HepG2 (cell line): ENCODE data around the gene ADAMTS16. TPM values are rescaled to one million over a fixed set of nuclear protein-coding genes. Genes with fewer than 3 reads are reported as not detected.

ENCODE experiments used
- ATAC-seq: fragments of 200-7000 bp; cut with Tn5 transposase; 3 replicates; pipeline ENCODE4 v1.9.1; 2020; ENCODE audit warnings: mild to moderate bottlenecking, moderate library complexity
- BruUV-seq: library from RNA; stranded (reverse); fragments of 400-500 nt; replicated peaks from 2 replicates; lab custom pipeline; 2021; lab: Mats Ljungman, UMichigan
- CTCF ChIA-PET: fragments of 300-600 bp; formaldehyde crosslinking; extraction: SDS; loops from one replicate; lab custom pipeline; 2021; ENCODE audit warnings: low total read pairs, inconsistent platforms, low intra/inter-chr PET ratio; lab: Yijun Ruan, JAX
- POLR2A ChIA-PET: fragments of 350-600 bp; sonication (Branson Sonifier 250); formaldehyde crosslinking; loops from one replicate; lab custom pipeline; 2020; ENCODE audit warnings: antibody characterized with exemption, inconsistent platforms; lab: Yijun Ruan, JAX
- DNase-seq: peaks from one replicate; pipeline ENCODE4 v3.0.0-alpha.2; 2015; ENCODE audit warnings: low spot score
- FAIRE-seq: peaks from 3 replicates; lab custom pipeline; 2011; peaks lifted over from hg19 to GRCh38; lab: Jason Lieb, UNC
- H2AFZ ChIP-seq: one replicate; pipeline ENCODE4 v1.6.1; 2011; ENCODE audit warnings: low read length, inconsistent platforms
- H3K27ac ChIP-seq: fragments of 300-600 bp; 3 replicates; pipeline ENCODE4 v1.8.0; 2011; ENCODE audit warnings: mixed run types, mild to moderate bottlenecking, mixed read lengths, low read length, inconsistent platforms; ENCODE audit not compliant: insufficient read depth; ENCODE audit errors: extremely low read length
- H3K27me3 ChIP-seq, 2 experiments: fragments of 200-600 bp in 1 of 2; 2 replicates in 1 of 2; 3 replicates in 1 of 2; pipeline versions ENCODE4 v1.6.0 to v1.8.0; 2011; ENCODE audit warnings: low read length in 2 of 2, mild to moderate bottlenecking in 2 of 2, moderate library complexity in 2 of 2, inconsistent platforms in 1 of 2; ENCODE audit not compliant: insufficient read depth in 2 of 2, control insufficient read depth in 1 of 2
- H3K36me3 ChIP-seq, 2 experiments: fragments of 200-600 bp in 1 of 2; replicated peaks in 1 of 2; 2 replicates in 1 of 2; 3 replicates in 1 of 2; pipeline versions ENCODE4 v1.5.1 to v1.8.0; 2011; ENCODE audit warnings: low read length in 2 of 2, inconsistent platforms in 1 of 2; ENCODE audit not compliant: insufficient read depth in 2 of 2, control insufficient read depth in 1 of 2
- H3K4me1 ChIP-seq: 2 replicates; pipeline ENCODE4 v1.5.1; 2012; ENCODE audit warnings: low read length, inconsistent platforms; ENCODE audit not compliant: insufficient read depth
- H3K4me2 ChIP-seq: 2 replicates; pipeline ENCODE4 v1.6.0; 2011; ENCODE audit warnings: low read depth, low read length, inconsistent platforms
- H3K4me3 ChIP-seq, 3 experiments: fragments of 200-600 bp in 1 of 3; sonication (generic), shearing (Covaris generic) in 1 of 3; replicated peaks in 1 of 3; 2 replicates each; pipeline ENCODE4 v1.5.1; 2011 to 2016; ENCODE audit warnings: low read length in 3 of 3, inconsistent platforms in 2 of 3, low read depth in 2 of 3, mild to moderate bottlenecking in 2 of 3, control low read depth in 1 of 3, mixed read lengths in 1 of 3; ENCODE audit not compliant: insufficient read depth in 1 of 3
- H3K79me2 ChIP-seq: one replicate; pipeline ENCODE4 v1.6.1; 2011; ENCODE audit warnings: low read length, inconsistent platforms; ENCODE audit not compliant: insufficient read depth
- H3K9ac ChIP-seq: 2 replicates; pipeline ENCODE4 v1.6.0; 2011; ENCODE audit warnings: mild to moderate bottlenecking, low read depth, low read length, inconsistent platforms; ENCODE audit not compliant: insufficient read depth
- H3K9me3 ChIP-seq: 2 replicates; pipeline ENCODE4 v1.5.1; 2012; ENCODE audit warnings: mild to moderate bottlenecking, low read length
- H4K20me1 ChIP-seq: 2 replicates; pipeline ENCODE4 v1.6.0; 2011; ENCODE audit warnings: inconsistent platforms, mild to moderate bottlenecking, low read length, moderate library complexity; ENCODE audit not compliant: insufficient read depth
- ESRRA ChIP-seq: sonication (generic); formaldehyde crosslinking; IDR thresholded peaks from 2 replicates; pipeline ENCODE4 v1.5.1; 2020; ENCODE audit warnings: mild to moderate bottlenecking, low read depth, missing genetic modification reagents
- EZH2 ChIP-seq: conservative IDR thresholded peaks from 2 replicates; pipeline ENCODE4 v1.6.1; 2012; ENCODE audit warnings: mild to moderate bottlenecking, low read depth, low read length, moderate library complexity
- HMGA1 ChIP-seq: sonication (generic); formaldehyde crosslinking; conservative IDR thresholded peaks from 2 replicates; pipeline ENCODE4 v1.4.0; 2020; ENCODE audit warnings: missing genetic modification reagents
- MAFG ChIP-seq: sonication (generic); formaldehyde crosslinking; IDR thresholded peaks from 2 replicates; pipeline ENCODE4 v1.5.1; 2020; ENCODE audit warnings: mild to moderate bottlenecking, missing genetic modification reagents
- PLSCR1 ChIP-seq: sonication (generic); formaldehyde crosslinking; IDR thresholded peaks from 2 replicates; pipeline ENCODE4 v1.5.0; 2020; ENCODE audit warnings: missing genetic modification reagents, mild to moderate bottlenecking, borderline replicate concordance
- SETDB1 ChIP-seq: sonication (generic); formaldehyde crosslinking; IDR thresholded peaks from 2 replicates; pipeline ENCODE4 v1.5.1; 2020; ENCODE audit warnings: missing genetic modification reagents, mild to moderate bottlenecking, borderline replicate concordance
- SNAI1 ChIP-seq: sonication (generic); formaldehyde crosslinking; IDR thresholded peaks from 2 replicates; pipeline ENCODE4 v1.5.0; 2020; ENCODE audit warnings: mild to moderate bottlenecking, missing genetic modification reagents, borderline replicate concordance
- ZIK1 ChIP-seq: sonication (generic); formaldehyde crosslinking; IDR thresholded peaks from 2 replicates; pipeline ENCODE4 v1.5.0; 2020; ENCODE audit warnings: mild to moderate bottlenecking, low read depth, missing genetic modification reagents, borderline replicate concordance
- ZNF441 ChIP-seq: sonication (generic); formaldehyde crosslinking; IDR thresholded peaks from 2 replicates; pipeline ENCODE4 v1.7.0; 2021; ENCODE audit warnings: missing genetic modification reagents, borderline replicate concordance
- ZNF460 ChIP-seq: sonication (generic); formaldehyde crosslinking; IDR thresholded peaks from 2 replicates; pipeline ENCODE4 v1.5.1; 2020; ENCODE audit warnings: missing genetic modification reagents, mild to moderate bottlenecking, borderline replicate concordance
- ZNF761 ChIP-seq: sonication (generic); formaldehyde crosslinking; conservative IDR thresholded peaks from 2 replicates; pipeline ENCODE4 v1.4.0; 2020; ENCODE audit warnings: mild to moderate bottlenecking, missing genetic modification reagents
- WGBS: methylation state at CpG from one replicate; pipeline ENCODE4 v1.1.6; 2017; ENCODE audit warnings: low lambda C conversion rate; 5-methylcytosine and 5-hydroxymethylcytosine counted together
- in situ Hi-C: cut with HindIII; loops from 2 replicates; pipeline ENCODE4 v1.10.0; 2017; ENCODE audit warnings: low pct_unique_long_range_greater_than_20kb; ENCODE audit not compliant: extremely low pct_ligation_motif_present
- intact Hi-C: fragments of 100-400 bp; cut with micrococcal nuclease; formaldehyde crosslinking; loops from one replicate; pipeline ENCODE4 v1.10.0; 2022; ENCODE audit not compliant: unreplicated experiment
- polyA plus RNA-seq, 8 experiments: library from polyadenylated mRNA; depleted of rRNA in 3 of 8; stranded (reverse) in 7 of 8; unstranded in 1 of 8; fragments of >200 nt; fragmentation: Illumina TruSeq in 4 of 8; extraction: Trizol in 4 of 8; gene quantifications; 2 replicates each; pipeline versions ENCODE4 v1.2.1 to v1.2.3, GENCODE V29; 2011 to 2016; ENCODE audit warnings: low read depth in 4 of 8, missing spikeins in 1 of 8, mixed read lengths in 1 of 8; ENCODE audit not compliant: insufficient read depth in 1 of 8
- total RNA-seq, 5 experiments: library from RNA; depleted of rRNA; stranded (reverse); fragments of >200 nt; fragmentation: Illumina TruSeq; extraction: Trizol; gene quantifications; 2 replicates each; pipeline ENCODE4 v1.2.3, GENCODE V29; 2016; ENCODE audit warnings: low read depth in 1 of 5
- TF ChIP-seq, protein P1 (sequence below): sonication (generic); formaldehyde crosslinking; IDR thresholded peaks from 2 replicates; pipeline ENCODE4 v1.8.1; 2022; ENCODE audit warnings: mild to moderate bottlenecking, missing genetic modification reagents
- TF ChIP-seq, protein P2 (sequence below): sonication (generic); formaldehyde crosslinking; IDR thresholded peaks from 2 replicates; pipeline ENCODE4 v1.4.0; 2020; ENCODE audit warnings: missing genetic modification reagents, borderline replicate concordance

The ADAMTS16 gene
- total and polyA plus RNA-seq, 2 of the 13 experiments (the other 11 are each of a cell fraction or from before 2014, with no cell fraction given) = 0.02 to 0.03 TPM

DNA sequence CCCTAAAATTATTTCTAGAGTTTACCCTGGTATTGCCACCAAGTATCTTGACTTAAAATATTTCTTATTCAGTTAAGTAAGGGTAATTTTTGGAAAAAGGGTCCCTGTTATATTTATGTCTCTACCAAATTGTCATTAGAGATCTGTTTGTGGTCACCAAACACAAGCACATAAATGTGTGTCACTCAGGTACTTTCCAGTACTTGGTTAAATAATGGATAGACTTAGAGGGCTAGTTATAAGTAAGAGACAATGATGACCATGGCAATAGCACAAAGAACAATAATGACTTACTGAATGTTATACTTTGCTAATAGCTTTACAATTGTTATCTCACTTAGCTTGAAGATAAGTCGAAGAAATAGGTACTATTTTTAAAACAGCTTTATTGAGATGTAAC, 9.0 kb downstream of the ADAMTS16 start:
- Histone ChIP-seq H3K27me3 (no peaks in the 10 kb centered on the region; a peak in 1 of 5 replicates), H3K79me2 (no peaks in the 10 kb centered on the region), H3K4me2 (no peak overlapping the region), H4K20me1 (no peaks in the 10 kb centered on the region), H3K4me1 (no peaks in the 10 kb centered on the region), H3K9ac (no peak overlapping the region), H3K4me3 (no peak overlapping the region), H3K27ac (no peak overlapping the region), H2AFZ (no peak overlapping the region), H3K9me3 (peaks cover 5% of the 10 kb centered on the region; the same call in 1 of the 2 replicates), H3K36me3 (no peaks in the 10 kb centered on the region)
- FAIRE-seq = no peak
- 0% methylated on average over 1 of the region's 1 CpG for WGBS
- ATAC-seq = no peak
- in situ Hi-C loops = loop anchor here (25.0 kb wide), 1 partner anchor 263 kb away; the partner anchor contains the start of gene ICE1
- TF ChIP-seq EZH2 = no peak
- no peak for TF ChIP-seq SETDB1 (CRISPR knock-in tag)
- TF ChIP-seq ZIK1 (CRISPR knock-in tag) = no peak
- no peak for TF ChIP-seq ZNF441 (CRISPR knock-in tag)
- TF ChIP-seq, protein P1, sequence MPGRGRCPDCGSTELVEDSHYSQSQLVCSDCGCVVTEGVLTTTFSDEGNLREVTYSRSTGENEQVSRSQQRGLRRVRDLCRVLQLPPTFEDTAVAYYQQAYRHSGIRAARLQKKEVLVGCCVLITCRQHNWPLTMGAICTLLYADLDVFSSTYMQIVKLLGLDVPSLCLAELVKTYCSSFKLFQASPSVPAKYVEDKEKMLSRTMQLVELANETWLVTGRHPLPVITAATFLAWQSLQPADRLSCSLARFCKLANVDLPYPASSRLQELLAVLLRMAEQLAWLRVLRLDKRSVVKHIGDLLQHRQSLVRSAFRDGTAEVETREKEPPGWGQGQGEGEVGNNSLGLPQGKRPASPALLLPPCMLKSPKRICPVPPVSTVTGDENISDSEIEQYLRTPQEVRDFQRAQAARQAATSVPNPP (CRISPR knock-in tag) = no peak
- TF ChIP-seq PLSCR1 = no peak
- TF ChIP-seq MAFG (CRISPR knock-in tag) = no peak
- TF ChIP-seq HMGA1 (CRISPR knock-in tag) = no peak
- no peak for TF ChIP-seq ZNF460 (CRISPR knock-in tag)
- no peak for TF ChIP-seq SNAI1 (CRISPR knock-in tag)
- TF ChIP-seq, protein P2, sequence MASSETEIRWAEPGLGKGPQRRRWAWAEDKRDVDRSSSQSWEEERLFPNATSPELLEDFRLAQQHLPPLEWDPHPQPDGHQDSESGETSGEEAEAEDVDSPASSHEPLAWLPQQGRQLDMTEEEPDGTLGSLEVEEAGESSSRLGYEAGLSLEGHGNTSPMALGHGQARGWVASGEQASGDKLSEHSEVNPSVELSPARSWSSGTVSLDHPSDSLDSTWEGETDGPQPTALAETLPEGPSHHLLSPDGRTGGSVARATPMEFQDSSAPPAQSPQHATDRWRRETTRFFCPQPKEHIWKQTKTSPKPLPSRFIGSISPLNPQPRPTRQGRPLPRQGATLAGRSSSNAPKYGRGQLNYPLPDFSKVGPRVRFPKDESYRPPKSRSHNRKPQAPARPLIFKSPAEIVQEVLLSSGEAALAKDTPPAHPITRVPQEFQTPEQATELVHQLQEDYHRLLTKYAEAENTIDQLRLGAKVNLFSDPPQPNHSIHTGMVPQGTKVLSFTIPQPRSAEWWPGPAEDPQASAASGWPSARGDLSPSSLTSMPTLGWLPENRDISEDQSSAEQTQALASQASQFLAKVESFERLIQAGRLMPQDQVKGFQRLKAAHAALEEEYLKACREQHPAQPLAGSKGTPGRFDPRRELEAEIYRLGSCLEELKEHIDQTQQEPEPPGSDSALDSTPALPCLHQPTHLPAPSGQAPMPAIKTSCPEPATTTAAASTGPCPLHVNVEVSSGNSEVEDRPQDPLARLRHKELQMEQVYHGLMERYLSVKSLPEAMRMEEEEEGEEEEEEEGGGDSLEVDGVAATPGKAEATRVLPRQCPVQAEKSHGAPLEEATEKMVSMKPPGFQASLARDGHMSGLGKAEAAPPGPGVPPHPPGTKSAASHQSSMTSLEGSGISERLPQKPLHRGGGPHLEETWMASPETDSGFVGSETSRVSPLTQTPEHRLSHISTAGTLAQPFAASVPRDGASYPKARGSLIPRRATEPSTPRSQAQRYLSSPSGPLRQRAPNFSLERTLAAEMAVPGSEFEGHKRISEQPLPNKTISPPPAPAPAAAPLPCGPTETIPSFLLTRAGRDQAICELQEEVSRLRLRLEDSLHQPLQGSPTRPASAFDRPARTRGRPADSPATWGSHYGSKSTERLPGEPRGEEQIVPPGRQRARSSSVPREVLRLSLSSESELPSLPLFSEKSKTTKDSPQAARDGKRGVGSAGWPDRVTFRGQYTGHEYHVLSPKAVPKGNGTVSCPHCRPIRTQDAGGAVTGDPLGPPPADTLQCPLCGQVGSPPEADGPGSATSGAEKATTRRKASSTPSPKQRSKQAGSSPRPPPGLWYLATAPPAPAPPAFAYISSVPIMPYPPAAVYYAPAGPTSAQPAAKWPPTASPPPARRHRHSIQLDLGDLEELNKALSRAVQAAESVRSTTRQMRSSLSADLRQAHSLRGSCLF (CRISPR knock-in tag) = no peak
- TF ChIP-seq ZNF761 = no peak
- no peak for TF ChIP-seq ESRRA (CRISPR knock-in tag)
- intact Hi-C loops = no loop called here
- ChIA-PET CTCF (no interaction called here), POLR2A (no interaction called here)
- BruUV-seq = no TSS peak
- no peak for DNase-seq
